ENCODE data around the gene CNN3. TPM values are rescaled to one million over a fixed set of nuclear protein-coding genes. Genes with fewer than 3 reads are reported as not detected.
A peak's percentile ranks its signal among the peaks of the same experiment; 100 is the strongest.

CNN3 gene
- total RNA-seq, 1 experiment from 2014 or later: 346 TPM

DNA sequence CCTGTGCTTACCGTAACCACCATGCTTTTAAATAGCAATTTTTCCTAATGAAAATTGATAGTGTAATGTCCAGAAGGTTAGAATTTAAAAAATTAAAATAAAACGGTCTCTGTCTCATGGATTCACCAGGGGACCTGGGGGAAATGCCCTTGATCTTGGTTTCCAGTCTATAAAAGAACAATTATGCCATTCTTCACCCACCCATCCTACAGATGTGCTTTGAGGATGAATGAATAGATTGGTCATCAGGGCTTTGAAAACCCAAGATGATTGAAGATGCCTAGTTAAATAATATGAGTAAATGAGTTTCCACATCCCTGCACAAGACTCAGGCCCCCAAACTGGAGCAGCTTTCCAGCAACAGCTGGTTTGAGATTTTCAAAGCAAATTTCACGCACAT lies 38.7 kb downstream of the CNN3 start:
- DNase-seq (ENCODE audit: low read depth): no peak

DNA sequence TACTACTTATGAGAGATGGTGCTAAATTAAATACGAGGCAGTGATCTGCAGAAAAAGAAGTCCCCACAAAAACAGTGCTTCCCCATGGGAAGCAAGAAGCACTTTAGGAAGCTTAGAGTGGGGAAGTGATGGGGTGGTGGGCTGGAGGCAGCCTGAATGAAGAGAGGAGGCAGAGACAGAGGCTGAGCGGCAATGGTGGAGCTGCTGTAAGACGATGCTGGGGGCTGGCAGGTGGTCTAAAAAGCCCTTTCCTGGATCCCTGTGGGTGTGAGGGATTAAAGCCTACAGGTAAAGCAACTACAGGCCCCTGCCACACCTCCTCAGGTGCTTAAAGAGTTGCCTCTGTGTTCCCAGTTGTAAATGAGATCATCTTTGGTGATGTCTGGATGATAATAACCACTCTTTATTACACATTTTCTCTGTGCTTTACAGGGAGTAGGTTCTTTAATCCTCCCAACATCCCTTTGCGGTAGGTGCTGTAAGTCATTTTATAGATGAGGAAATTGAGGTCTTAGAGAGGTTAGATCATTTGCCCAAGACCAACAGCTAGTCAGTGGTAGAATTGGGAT lies 39.2 kb downstream of the CNN3 start:
- DNase-seq (ENCODE audit: low read depth): no peak

DNA sequence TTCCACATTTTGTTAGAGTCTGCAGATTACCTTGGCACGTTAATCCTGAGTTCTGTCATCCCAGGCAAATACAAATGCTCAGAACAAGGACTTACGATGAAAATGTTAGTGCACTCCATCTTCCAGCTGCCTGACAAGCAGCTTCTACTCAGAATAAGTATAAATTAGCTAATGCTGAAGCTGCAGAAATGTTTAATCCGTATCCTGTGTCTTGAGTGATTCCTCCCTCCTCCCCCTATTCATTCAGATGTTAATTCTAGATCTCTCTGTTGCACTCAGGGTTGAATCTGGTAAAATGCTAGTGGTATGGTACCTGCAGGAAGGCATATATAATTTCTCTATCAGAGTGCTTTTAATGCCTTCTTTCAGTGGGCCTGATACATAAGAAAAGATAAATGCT lies 39.8 kb downstream of the CNN3 start:
- DNase-seq (ENCODE audit: low read depth): no peak

DNA sequence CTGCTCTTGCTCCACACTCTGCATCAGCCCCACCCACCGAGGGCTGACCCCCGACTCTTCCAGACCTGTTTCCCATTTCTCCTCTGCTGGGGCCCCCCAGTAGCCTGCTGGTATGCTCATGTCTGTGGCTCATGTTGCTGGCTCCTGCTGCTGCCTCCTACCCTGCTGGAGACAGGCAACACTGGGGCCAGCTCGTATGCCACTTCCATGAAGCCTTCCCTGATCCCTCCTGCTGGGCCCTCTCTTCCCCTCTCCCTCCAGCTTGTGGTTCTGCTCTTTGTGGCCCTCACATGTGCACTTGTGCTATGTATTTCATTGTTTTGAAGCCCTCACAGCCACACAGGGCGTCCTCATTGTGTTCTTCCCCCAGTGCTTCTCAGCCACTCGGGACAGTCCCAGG lies 40.5 kb downstream of the CNN3 start:
- DNase-seq (ENCODE audit: low read depth): no peak

DNA sequence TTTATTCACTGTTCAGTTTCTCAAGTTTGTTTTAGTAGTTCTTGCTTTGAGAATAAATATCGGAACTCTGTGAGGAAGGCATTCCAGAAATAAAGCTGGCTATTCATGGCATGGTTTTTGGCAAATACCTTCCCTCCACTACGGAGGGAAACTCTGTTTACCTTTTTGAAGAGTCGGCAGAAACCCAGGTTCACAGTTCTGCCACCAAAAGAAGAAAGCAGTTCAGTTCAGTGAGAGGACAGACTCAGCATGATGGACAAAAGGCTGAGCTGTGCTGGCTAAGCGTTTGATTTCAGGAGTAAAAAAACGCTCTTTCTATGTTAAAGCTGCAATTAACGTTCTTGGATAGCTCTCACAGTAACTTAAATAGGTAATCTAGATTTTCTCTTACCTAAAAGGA lies 42.4 kb downstream of the CNN3 start:
- no peak for DNase-seq (ENCODE audit: low read depth)

DNA sequence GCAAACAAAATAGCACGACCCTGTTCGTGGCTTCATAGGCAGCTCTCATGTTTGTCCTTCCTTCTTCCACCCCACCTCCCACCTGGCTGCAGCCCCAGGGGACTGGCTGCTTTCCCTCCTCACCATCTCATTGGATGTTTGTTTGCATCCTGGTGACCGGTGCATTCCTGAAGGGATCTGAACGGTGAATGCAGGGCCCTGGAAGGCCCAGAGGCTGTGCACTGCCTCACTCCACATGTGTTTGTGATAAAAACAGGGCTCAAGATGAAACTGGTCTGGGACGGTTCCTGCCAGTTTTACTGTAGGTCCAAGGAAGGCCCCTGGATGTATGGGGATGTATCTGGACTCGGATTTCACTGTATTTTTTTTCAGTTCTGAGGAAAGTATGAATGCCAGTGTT lies 42.8 kb downstream of the CNN3 start:
- peak; percentile 22 for DNase-seq (ENCODE audit: low read depth)

DNA sequence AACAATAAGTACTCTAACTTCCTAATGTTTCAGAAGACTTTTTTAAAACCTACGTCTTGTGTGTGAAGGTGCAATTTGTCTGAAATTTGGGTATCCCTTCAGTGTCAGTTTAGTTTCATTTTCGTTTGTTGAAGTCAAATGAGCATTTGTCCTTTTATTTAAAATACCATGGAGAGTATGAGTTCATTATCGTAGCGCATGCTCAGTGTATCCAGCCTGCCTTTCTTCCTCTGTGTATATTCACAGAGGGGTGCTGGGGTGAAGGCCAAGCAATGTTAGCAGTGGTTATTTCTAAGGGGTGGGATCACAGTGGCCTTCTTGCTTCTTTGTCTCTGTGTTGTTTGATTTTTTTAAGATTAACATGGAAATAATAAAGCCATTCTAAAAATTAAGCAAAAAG lies 43.2 kb downstream of the CNN3 start:
- DNase-seq (ENCODE audit: low read depth): no peak

DNA sequence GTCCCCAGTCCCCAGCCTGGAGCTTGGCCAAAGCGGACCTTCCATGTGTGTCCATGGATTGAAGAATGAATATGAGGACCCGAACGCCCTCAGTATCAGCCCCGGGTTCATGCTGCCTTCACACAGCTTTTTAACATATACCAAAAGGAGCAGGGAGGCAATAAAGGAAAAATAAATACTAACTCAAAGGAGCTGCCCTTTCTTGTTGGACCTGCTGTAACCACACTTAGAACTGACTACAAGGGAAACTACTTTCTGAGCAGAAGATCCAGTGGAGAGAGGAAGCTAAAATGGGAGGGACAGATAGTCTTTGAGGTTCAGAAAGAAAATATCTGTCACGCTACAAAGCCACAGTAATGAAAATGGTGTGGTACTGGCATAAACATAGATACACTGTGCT lies 48.6 kb downstream of the CNN3 start:
- no peak for DNase-seq (ENCODE audit: low read depth)

DNA sequence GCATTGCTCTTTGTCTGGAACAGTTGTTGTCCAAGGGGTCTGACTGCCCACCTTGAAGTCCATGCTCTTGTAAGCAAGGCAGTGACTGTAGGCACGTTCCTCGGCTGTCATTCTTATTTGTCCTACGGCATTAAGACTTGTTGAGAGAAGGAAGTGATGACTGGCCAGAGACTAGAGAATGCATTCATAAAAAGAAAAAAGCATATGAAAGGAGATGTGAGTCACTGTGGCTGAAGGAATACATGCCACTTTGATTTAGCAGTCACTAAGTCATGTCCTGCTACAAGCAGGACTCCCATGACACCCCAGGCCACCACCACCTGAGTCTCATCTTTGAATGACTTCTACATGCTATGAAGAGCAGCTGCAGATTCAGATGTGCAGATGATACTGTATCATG lies 50.5 kb downstream of the CNN3 start:
- peak; percentile 85 for DNase-seq (ENCODE audit: low read depth)

DNA sequence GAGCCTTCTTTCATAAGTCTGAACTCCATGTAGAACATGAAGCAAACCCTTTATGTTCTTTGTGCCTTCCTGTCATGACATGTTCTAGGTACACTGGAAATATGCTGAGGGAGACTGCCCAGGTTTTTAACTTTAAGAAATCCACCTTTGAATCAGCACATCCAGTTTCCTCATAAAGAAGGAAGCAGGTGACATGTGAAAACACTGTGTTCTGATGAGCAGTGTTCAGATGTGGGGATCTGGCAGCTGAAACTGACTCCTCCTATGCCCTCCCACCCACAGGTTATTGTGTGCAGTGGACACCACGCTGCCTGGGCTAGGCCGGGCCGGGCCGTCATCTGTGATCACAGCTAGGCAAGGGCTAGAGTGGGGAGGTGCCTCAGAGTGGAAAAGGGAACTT lies 51.1 kb downstream of the CNN3 start:
- no peak for DNase-seq (ENCODE audit: low read depth)

DNA sequence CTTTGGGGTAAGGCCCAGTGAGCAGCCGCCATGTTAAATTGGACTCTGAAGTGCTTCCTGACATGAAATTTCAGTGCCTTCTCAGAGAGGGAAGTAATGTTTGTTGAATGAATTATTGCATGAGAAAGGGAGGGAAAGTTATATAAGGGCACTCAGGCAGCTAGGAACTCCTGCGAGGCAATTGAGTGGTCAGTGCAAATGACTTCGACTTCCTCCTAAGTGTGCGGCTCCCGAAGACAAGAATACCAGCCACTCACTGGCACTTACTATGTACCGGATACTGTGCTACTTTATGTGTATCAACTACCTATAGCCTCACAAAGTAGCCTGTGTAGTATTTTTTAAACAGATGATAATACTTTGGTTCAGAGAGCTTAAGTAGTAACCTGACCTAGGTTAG lies 52.5 kb downstream of the CNN3 start:
- DNase-seq (ENCODE audit: low read depth): no peak

DNA sequence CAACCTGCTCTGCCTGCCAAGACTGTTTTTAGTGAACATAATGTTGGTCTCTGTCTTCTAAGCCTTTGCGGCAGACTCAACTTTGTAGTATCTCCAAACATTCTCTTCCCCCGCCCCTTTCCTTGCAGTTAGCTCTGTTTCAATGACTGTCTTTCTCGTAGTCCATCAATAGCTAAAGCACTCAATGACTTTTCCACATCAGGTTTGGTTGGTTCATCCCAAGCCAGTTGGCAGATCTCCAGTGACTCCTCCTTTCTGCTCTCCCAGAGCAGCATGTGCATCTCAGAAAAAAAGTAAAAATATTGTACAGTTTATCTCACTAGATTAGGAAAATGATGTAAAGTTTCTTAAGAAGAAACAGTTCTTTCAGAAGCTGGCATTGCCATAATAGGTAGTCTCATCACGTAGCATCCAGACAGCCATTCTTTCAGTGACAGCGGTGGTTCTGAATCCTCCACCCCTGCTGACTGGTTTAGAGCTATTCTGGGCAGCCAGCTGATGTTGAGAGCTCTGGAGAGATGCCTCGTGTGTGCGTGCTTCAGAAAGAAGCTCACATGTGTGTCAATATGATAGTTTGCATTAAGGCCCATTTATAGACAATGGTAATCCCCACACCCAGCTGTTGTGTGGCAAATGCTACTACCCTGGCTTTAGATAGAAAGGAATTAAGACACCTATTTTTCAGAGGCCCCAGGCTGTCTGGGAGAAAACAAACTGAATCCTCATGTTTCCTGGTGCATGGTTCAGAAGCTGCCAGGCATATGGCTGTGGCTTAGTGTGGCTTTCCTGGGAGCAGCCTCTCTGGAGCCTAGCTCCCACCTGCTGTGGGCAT lies 53.2 kb downstream of the CNN3 start:
- no peak for DNase-seq (ENCODE audit: low read depth)

DNA sequence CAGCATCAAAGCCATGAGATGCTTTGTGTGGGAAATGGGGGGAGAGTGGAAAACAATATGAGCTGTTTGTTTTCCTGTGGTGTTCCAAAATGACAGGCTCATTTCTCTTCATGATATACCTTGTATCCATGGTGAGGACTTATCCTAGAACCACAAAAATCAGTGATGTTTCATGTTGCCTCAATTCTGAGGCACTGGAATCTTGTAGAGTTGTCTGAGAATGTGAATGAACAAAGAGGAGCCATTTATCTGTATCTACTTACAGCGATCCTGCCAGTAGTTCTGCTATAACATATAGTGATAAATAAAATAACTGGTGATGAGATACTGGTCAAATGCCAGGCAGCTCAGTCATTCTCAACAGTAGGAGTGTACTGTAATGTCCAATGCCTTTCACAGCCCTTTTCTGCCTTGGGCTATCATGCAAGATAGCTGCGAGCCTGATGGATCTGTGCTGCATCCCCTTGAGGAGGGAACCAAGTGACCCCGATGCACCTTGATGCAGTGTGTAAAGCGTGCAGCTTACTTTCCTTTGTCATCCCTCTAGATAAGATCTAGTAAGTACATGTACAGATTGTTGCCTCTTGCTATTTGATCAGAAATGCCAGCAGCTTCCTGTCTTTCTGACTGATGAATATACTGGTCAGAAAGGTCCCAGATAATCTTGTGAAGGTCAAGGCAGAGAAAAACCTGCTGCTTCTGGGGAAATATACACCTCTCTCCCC lies 54.0 kb downstream of the CNN3 start:
- DNase-seq (ENCODE audit: low read depth): no peak

DNA sequence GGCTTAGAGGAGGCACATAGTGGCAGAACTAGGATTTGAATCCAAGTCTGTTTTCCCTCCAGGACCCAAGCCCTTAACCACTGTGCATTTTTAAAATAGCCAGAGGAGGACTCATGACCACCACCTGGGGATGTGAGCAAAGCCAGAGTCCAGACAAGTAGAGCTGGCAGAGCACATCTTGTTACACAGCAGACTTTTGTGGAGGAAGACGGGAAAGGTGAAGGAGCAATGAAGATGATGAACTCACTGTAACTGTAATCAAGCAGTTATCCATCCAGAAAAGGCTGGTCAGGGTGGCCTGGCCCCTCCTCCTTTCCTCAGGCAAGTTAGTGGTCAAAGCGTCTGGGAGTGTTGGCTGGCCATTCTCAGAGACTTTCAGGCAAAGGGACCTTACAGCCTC lies 55.9 kb downstream of the CNN3 start:
- DNase-seq (ENCODE audit: low read depth): no peak

DNA sequence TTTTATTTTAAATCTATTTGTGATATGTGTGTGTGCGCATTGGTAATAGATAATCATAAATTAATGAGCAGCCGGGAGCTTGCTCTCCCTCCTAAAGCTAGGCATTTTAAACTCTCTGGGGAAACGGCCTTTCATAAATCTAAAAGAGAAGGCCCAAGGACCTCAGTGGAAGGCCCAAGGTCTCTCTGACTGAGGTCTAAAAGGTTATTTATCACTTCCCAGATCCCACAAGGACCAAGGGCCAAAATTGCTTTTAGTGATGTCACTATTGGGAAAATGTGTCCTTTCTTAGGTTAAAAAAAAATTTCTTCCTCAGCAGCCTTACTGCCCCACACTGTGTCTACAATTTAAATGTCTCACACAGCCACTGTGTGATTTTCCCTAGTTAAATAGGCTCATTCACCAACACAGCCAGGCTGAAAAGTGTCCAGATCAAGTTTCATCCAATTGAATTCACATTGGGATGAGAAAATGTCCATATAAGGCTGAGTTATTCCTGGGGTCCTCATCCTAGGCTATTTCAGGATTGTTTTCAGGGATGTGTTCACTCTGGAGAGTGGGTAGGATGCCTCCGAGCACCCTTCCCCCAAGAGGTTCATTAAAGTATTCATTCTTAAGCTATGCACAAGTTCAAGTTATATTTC lies 60.6 kb downstream of the CNN3 start:
- peak; percentile 40 for DNase-seq (ENCODE audit: low read depth)

DNA sequence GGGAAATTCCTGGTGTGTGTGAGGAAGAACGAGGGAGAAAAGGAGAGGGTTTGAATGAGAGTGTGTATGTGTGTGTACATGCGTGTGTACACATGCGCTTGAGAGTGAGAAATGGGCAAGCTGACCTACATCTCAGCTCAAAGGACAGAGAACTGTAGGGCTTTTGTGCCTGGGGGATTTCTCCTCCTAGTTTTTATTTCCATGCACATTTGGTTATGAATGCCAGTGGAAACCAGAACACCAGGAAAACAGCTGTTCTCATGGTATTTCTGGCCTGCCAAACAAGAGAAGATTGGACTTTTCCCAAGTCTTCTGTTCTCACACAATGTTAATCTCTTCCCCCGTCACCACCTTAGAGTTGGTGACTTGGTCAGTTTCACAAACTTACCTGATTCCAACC lies 61.5 kb downstream of the CNN3 start:
- no peak for DNase-seq (ENCODE audit: low read depth)

DNA sequence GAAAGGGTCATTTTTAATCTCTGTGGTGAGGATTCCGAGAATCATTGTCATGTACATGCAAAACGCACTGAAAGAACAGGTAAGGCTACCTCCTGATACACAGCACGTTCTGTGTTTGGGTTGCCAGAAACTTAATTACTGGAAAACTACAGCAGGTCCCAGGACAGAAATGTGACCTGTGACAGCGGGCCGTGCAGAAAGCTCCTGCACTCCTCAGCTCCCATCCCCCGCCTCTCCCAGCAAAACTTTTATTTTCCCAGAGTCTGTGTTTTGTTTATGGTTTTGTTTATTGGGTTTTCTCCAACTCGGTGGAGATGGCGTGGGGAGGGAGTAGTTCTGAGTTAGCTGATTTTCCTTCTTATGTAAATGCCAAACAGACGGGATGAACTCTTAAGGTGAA lies 62.1 kb downstream of the CNN3 start:
- no peak for DNase-seq (ENCODE audit: low read depth)

DNA sequence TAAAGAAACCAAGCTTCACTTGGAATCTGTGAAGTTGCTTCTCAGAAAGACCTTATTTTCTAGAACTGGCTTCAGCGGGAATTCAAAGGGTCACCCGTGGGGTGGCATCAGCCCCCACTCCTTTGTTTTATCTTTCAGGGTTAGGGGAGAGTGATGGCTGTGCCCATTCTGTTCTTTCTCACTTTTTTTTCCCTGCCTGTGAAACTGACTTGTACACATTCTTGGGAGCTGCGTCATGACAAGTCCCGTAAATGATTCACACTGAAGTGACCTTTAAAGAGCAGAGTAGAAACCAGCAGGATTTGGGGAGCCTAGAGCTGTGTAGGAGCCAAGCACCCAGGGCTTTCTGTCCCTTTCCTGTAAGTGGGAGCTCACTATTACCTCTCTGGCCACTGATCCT lies 63.0 kb downstream of the CNN3 start:
- DNase-seq (ENCODE audit: low read depth): peak; percentile 90

DNA sequence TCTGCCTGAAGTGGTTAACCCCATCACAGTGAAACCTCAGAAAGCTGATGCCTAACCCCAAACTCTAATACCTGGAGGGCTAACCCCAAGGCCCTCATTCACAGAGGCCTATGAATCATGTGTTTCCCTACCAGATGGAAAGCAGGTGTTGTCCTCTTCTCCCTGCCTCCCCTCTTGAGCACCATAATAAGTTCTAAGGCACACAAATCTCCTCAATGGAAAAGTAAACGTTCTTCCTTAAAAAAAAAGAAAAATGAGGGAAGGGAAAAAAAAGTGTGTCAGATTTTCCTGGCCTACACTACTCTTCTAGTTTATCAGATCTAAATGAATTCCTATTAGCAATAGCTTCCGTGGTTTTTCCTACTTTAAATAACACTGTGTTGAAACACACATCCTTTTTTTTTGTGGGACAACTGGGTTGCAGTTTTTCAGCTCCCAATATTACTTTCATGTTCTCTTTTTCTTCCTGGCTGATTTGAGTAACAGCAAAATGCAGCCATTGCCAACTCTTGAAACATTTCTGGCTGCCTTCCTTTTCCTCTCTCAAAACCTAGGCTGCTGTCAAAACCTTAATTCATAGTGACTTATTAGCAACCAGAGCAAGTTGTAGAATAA lies 63.5 kb downstream of the CNN3 start:
- peak; percentile 63 for DNase-seq (ENCODE audit: low read depth)

DNA sequence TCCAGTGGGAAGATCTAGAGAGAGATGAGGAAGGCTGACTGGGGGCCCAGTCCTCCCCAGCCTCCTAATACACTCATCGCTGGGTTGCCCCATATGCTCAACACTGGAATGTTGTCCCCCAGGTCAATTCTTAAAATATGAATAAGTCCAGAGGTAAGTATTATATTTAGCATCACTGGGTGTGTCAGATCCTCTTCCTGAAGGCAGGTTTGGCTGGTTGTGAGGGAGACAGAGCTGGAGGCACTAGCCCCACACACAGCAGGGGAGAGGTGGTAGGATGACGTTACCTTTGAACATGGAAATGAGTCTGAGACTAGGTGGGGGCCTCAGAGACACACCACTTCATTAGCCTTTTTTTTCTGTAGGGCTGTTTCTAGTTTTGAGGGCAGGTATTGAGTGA lies 64.2 kb downstream of the CNN3 start:
- DNase-seq (ENCODE audit: low read depth): no peak

DNA sequence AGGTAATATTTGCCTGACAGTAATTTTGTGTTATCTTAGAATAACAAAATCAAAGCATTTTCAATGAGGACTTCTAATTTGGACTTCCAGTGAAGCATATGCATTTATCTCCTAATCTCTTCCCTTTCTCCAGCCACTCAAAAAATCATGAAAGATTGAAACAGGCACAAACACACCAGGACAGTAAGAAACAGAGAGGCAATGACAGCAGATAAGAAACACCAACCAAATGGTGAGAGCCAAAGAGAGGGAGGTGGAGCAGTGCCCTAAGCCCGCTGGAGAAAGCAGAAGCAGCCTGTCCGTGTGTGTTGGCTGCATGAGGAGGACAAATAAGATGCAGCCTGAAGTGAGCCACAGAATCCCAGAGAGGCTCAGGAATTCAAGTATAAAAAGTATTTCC lies 67.7 kb downstream of the CNN3 start:
- DNase-seq (ENCODE audit: low read depth): no peak

DNA sequence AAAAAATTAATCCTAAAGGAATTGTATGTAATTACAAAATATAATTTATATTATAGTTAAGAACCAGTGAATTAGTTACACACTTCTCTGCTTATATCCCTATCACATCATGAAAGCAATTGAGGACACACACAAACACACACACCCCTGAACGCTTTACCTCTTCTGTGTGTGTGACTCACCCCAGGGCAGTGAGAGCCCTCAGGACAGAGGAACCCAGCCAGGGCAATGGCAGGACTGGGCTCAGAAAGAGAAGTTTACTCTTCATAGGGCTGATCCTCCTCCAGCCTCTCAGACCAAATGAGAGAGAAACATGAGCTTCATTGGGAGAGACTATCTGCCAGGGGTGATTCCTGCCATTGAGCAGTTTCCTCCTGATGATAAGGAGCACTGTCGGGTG lies 68.6 kb downstream of the CNN3 start:
- DNase-seq (ENCODE audit: low read depth): no peak
